Measurements from ENCODE around the gene CNTFR. TPM values are rescaled to one million over a fixed set of nuclear protein-coding genes. Genes with fewer than 3 reads are reported as not detected.
"Not testable (repeated sequence)": the region's sequence is repeated elsewhere in the genome, so short reads cannot be mapped to it uniquely, and the experiment has no call there.

CNTFR gene
- not detected for total RNA-seq
- total RNA-seq (2013): not detected
- total RNA-seq: 0 to 0.14 (median 0) reads per million in 29 experiments

- H3K27me3 ChIP-seq (replicated peaks in 1 of 2; ENCODE audit: control insufficient read depth in 2 of 2, extremely low read depth in 1 of 2, insufficient read depth in 2 of 2, low read length in 1 of 2): peaks cover 24 to 84% of the 10 kb centered on the region in 2 experiments
- no peaks in the 10 kb centered on the region for H3K9me3 Mint-ChIP-seq
- no peaks in the 10 kb centered on the region for H3K9me3 ChIP-seq
- no peak within 1 kb of the TSS for H3K27ac ChIP-seq (ENCODE audit: low read length)
- ChIA-PET CTCF (interaction anchor here in 1 of 2 donors (1.4 kb wide), 1 partner anchor 14 kb away, joined by 3 read pairs; no protein-coding TSS in a partner anchor), POLR2A (no interaction called here)
- peaks cover 0 to 32% of the 10 kb centered on the region in 2 experiments for H3K4me1 ChIP-seq (ENCODE audit: control insufficient read depth in 1 of 2, extremely low read depth in 1 of 2, insufficient read depth in 2 of 2, low read length in 2 of 2)
- peaks cover 64 to 80% of the 10 kb centered on the region in 2 donors for H3K27me3 Mint-ChIP-seq
- H3K4me1 Mint-ChIP-seq: peaks cover 23 to 35% (median 31%) of the 10 kb centered on the region in 3 donors
- peak in 3 of 4 experiments; percentile 11 to 25 (median 24) for ATAC-seq (replicated peaks in 1 of 4)
- no peaks in the 10 kb centered on the region for H3K36me3 ChIP-seq (ENCODE audit: control insufficient read depth in 2 of 2, extremely low read depth in 1 of 2, insufficient read depth in 1 of 2, low read length in 1 of 2)
- peak within 1 kb of the TSS; percentile 71 to 82 (median 73) for H3K4me3 Mint-ChIP-seq
- peak in 2 of 35 experiments; percentile 16 to 34 for DNase-seq
- under 1% methylated on average over 103 of the region's 104 CpGs for WGBS (ENCODE audit: insufficient coverage)
- H3K27ac Mint-ChIP-seq: peak within 1 kb of the TSS in 1 of 2 donors; percentile 62
- no peaks in the 10 kb centered on the region for H3K36me3 Mint-ChIP-seq
- peak within 1 kb of the TSS; percentile 47 to 55 for H3K4me3 ChIP-seq (ENCODE audit: control insufficient read depth in 1 of 2, extremely low read depth in 1 of 2, low read length in 1 of 2)
These were observed at the start of gene CNTFR for GRCh38 chr9:34589636-34590380. CNTFR (minus strand) TSS chr9:34589724; CDS start chr9:34568981, 20,743 bp downstream.

DNA sequence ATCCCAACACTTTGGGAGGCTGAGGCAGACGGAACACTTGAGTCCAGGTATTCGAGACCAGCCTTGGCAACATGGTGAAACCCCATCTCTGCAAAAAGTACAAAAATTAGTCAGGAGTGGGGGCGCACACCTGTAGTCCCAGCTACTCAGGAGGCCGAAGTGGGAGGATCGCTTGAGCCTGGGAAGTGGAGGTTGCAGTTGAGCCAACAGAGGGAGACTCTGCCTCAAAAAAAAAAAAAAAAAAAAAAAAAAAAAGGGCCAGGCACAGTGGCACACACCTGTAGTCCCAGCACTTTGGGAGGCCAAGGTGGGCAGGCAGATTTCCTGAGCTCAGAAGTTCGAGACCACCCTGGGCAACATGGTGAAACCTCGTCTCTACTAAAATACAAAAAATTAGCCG lies 49.8 kb upstream of the CNTFR start:
- H3K4me3 Mint-ChIP-seq: peak overlapping the region in 1 of 3 donors; percentile 89
- CTCF ChIA-PET: interaction anchor here (0.6 to 2.0 kb wide), 3 partner anchors 9 to 622 kb away, joined by 3 to 7 read pairs (median 6); no protein-coding TSS in a partner anchor

GRCh38 chr9:34638138-34638445 lies 48.6 kb upstream of the CNTFR start:
- POLR2A ChIA-PET: interaction anchor here (0.9 to 2.1 kb wide), 7 partner anchors 9 to 494 kb away, joined by 3 to 10 read pairs (median 3); partner anchors contain the start of genes DCTN3 (in 1 of the 2), GALT (in 1 of the 2) and RPP25L (in 1 of the 2)
- Mint-ChIP-seq H3K36me3 (peaks cover 8% of the 10 kb centered on the region), H3K9me3 (no peaks in the 10 kb centered on the region), H3K27me3 (no peaks in the 10 kb centered on the region), H3K4me3 (peak overlapping the region; percentile 87 to 90 (median 89)), H3K4me1 (peaks cover 29 to 42% (median 30%) of the 10 kb centered on the region in 3 donors), H3K27ac (peak overlapping the region; percentile 96)
- DNase-seq: no peak
- no peaks in the 10 kb centered on the region for H3K27me3 ChIP-seq (replicated peaks in 1 of 2; ENCODE audit: control insufficient read depth in 2 of 2, extremely low read depth in 1 of 2, insufficient read depth in 2 of 2, low read length in 1 of 2)
- CTCF ChIA-PET: interaction anchor here (0.7 to 2.9 kb wide), 10 partner anchors 9 to 64 kb away, joined by 3 to 35 read pairs (median 6); partner anchors contain the start of genes CCL27 (in 2 of the 2), DCTN3 (in 1 of the 2) and GALT (in 1 of the 2)
- peak overlapping the region; percentile 85 for H3K27ac ChIP-seq (ENCODE audit: low read length)
- ATAC-seq (replicated peaks in 1 of 4): no peak
- peaks cover 3 to 9% of the 10 kb centered on the region in 2 donors for H3K36me3 ChIP-seq (ENCODE audit: control insufficient read depth in 2 of 2, extremely low read depth in 1 of 2, insufficient read depth in 1 of 2, low read length in 1 of 2)
- H3K9me3 ChIP-seq: no peaks in the 10 kb centered on the region
- 4% methylated on average over 7 of the region's 7 CpGs for WGBS (ENCODE audit: insufficient coverage)
- H3K4me1 ChIP-seq (ENCODE audit: control insufficient read depth in 1 of 2, extremely low read depth in 1 of 2, insufficient read depth in 2 of 2, low read length in 2 of 2): peaks cover 13 to 40% of the 10 kb centered on the region in 2 experiments
- H3K4me3 ChIP-seq (ENCODE audit: control insufficient read depth in 1 of 2, extremely low read depth in 1 of 2, low read length in 1 of 2): peak overlapping the region; percentile 64 to 86

More for the DNA sequence above, 49.8 kb upstream of the CNTFR start:
- H3K4me1 Mint-ChIP-seq: peaks cover 22 to 36% (median 22%) of the 10 kb centered on the region in 3 donors
- not testable (repeated sequence) for H3K27ac Mint-ChIP-seq; H3K9me3 ChIP-seq; DNase-seq; H3K36me3 ChIP-seq (ENCODE audit: control insufficient read depth in 2 of 2, extremely low read depth in 1 of 2, insufficient read depth in 1 of 2, low read length in 1 of 2); H3K9me3 Mint-ChIP-seq; H3K27me3 ChIP-seq (replicated peaks in 1 of 2; ENCODE audit: control insufficient read depth in 2 of 2, extremely low read depth in 1 of 2, insufficient read depth in 2 of 2, low read length in 1 of 2); ATAC-seq (replicated peaks in 1 of 4); H3K27me3 Mint-ChIP-seq; H3K4me3 ChIP-seq (ENCODE audit: control insufficient read depth in 1 of 2, extremely low read depth in 1 of 2, low read length in 1 of 2); H3K27ac ChIP-seq (ENCODE audit: low read length); H3K36me3 Mint-ChIP-seq
- POLR2A ChIA-PET: interaction anchor here (0.6 kb wide), 2 partner anchors 8 to 21 kb away, joined by 4 to 12 read pairs; no protein-coding TSS in a partner anchor
- peaks cover 13 to 34% of the 10 kb centered on the region in 2 experiments for H3K4me1 ChIP-seq (ENCODE audit: control insufficient read depth in 1 of 2, extremely low read depth in 1 of 2, insufficient read depth in 2 of 2, low read length in 2 of 2)
- no CpG with 5 or more reads among the region's 8 CpGs for WGBS (ENCODE audit: insufficient coverage)

GRCh38 chr9:34637356-34638137 lies 48.0 kb upstream of the CNTFR start, which contains the start of gene SIGMAR1:
SIGMAR1 (minus strand) TSS chr9:34637787; CDS start chr9:34637697, 90 bp downstream.
- ATAC-seq (replicated peaks in 1 of 4): peak; percentile 93 to 96 (median 94)
- H3K4me1 Mint-ChIP-seq: peaks cover 29 to 42% (median 30%) of the 10 kb centered on the region in 3 donors

GRCh38 chr9:34636791-34637355 lies 47.3 kb upstream of the CNTFR start:
- peaks cover 13 to 40% of the 10 kb centered on the region in 2 experiments for H3K4me1 ChIP-seq (ENCODE audit: control insufficient read depth in 1 of 2, extremely low read depth in 1 of 2, insufficient read depth in 2 of 2, low read length in 2 of 2)
- peaks cover 3 to 9% of the 10 kb centered on the region in 2 donors for H3K36me3 ChIP-seq (ENCODE audit: control insufficient read depth in 2 of 2, extremely low read depth in 1 of 2, insufficient read depth in 1 of 2, low read length in 1 of 2)
- no peak for DNase-seq
- 3% methylated on average over 18 of the region's 23 CpGs for WGBS (ENCODE audit: insufficient coverage)
- H3K27me3 ChIP-seq (replicated peaks in 1 of 2; ENCODE audit: control insufficient read depth in 2 of 2, extremely low read depth in 1 of 2, insufficient read depth in 2 of 2, low read length in 1 of 2): no peaks in the 10 kb centered on the region
- peak overlapping the region; percentile 87 to 90 (median 89) for H3K4me3 Mint-ChIP-seq
- H3K4me1 Mint-ChIP-seq: peaks cover 29 to 42% (median 30%) of the 10 kb centered on the region in 3 donors
- CTCF ChIA-PET: interaction anchor here in 1 of 2 donors (0.8 to 2.9 kb wide), 7 partner anchors 10 to 65 kb away, joined by 3 to 35 read pairs (median 7); partner anchors contain the start of genes CCL27 and GALT
- peak in 1 of 4 experiments; percentile 17 for ATAC-seq (replicated peaks in 1 of 4)
- no peaks in the 10 kb centered on the region for H3K9me3 ChIP-seq
- peak overlapping the region; percentile 64 to 86 for H3K4me3 ChIP-seq (ENCODE audit: control insufficient read depth in 1 of 2, extremely low read depth in 1 of 2, low read length in 1 of 2)
- H3K9me3 Mint-ChIP-seq: no peaks in the 10 kb centered on the region
- H3K36me3 Mint-ChIP-seq: peaks cover 8% of the 10 kb centered on the region
- H3K27me3 Mint-ChIP-seq: no peaks in the 10 kb centered on the region
- peak overlapping the region; percentile 87 to 89 for H3K27ac Mint-ChIP-seq
- POLR2A ChIA-PET: interaction anchor here (0.6 to 2.1 kb wide), 4 partner anchors 17 to 84 kb away, joined by 3 to 10 read pairs (median 6); partner anchors contain the start of gene DCTN3 (in 1 of the 2)
- peak overlapping the region; percentile 36 for H3K27ac ChIP-seq (ENCODE audit: low read length)

More at GRCh38 chr9:34637356-34638137, 48.0 kb upstream of the CNTFR start, which contains the start of gene SIGMAR1:
- H3K27ac ChIP-seq (ENCODE audit: low read length): peak within 1 kb of the TSS; percentile 85
- Mint-ChIP-seq H3K27me3 (no peaks in the 10 kb centered on the region), H3K36me3 (peaks cover 8% of the 10 kb centered on the region), H3K9me3 (no peaks in the 10 kb centered on the region), H3K27ac (peak within 1 kb of the TSS; percentile 96), H3K4me3 (peak within 1 kb of the TSS; percentile 87 to 90 (median 89))
- H3K4me3 ChIP-seq (ENCODE audit: control insufficient read depth in 1 of 2, extremely low read depth in 1 of 2, low read length in 1 of 2): peak within 1 kb of the TSS; percentile 64 to 86
- under 1% methylated on average over 64 of the region's 74 CpGs for WGBS (ENCODE audit: insufficient coverage)
- H3K27me3 ChIP-seq (replicated peaks in 1 of 2; ENCODE audit: control insufficient read depth in 2 of 2, extremely low read depth in 1 of 2, insufficient read depth in 2 of 2, low read length in 1 of 2): no peaks in the 10 kb centered on the region
- CTCF ChIA-PET: interaction anchor here (0.7 to 2.9 kb wide), 10 partner anchors 9 to 65 kb away, joined by 3 to 35 read pairs (median 6); partner anchors contain the start of genes CCL27 (in 1 of the 2) and GALT (in 1 of the 2)
- no peaks in the 10 kb centered on the region for H3K9me3 ChIP-seq
- POLR2A ChIA-PET: interaction anchor here (0.6 to 2.1 kb wide), 9 partner anchors 9 to 493 kb away, joined by 3 to 10 read pairs (median 3); partner anchors contain the start of genes DCTN3 (in 1 of the 2), GALT (in 1 of the 2) and RPP25L (in 1 of the 2)
- DNase-seq: peak; percentile 77 to 95 (median 88)
- peaks cover 3 to 9% of the 10 kb centered on the region in 2 donors for H3K36me3 ChIP-seq (ENCODE audit: control insufficient read depth in 2 of 2, extremely low read depth in 1 of 2, insufficient read depth in 1 of 2, low read length in 1 of 2)
- peaks cover 13 to 40% of the 10 kb centered on the region in 2 experiments for H3K4me1 ChIP-seq (ENCODE audit: control insufficient read depth in 1 of 2, extremely low read depth in 1 of 2, insufficient read depth in 2 of 2, low read length in 2 of 2)

Data from T-cell (primary cell).